Transverse colon (tissue), 4 donors: ENCODE data around the gene DOCK10. TPM values are rescaled to one million over a fixed set of nuclear protein-coding genes. Genes with fewer than 3 reads are reported as not detected.

ENCODE experiments used
- DNase-seq: peaks from one replicate; pipeline ENCODE4 v3.0.0-alpha.2; 2019
- H3K27ac ChIP-seq, 4 donors: fragments of 200-600 bp; sonication (generic); 2 replicates each; pipeline ENCODE4 v1.5.1; 2016 to 2018; ENCODE audit warnings: inconsistent platforms in 4 of 4
- H3K27me3 ChIP-seq: fragments of 200-600 bp; sonication (generic); 2 replicates; pipeline ENCODE4 v1.5.1; 2017; ENCODE audit warnings: inconsistent platforms
- H3K36me3 ChIP-seq, 4 donors: fragments of 200-600 bp; sonication (generic); 2 replicates each; pipeline ENCODE4 v1.5.1; 2017 to 2019; ENCODE audit warnings: inconsistent platforms in 4 of 4
- H3K4me1 ChIP-seq, 4 donors: fragments of 200-600 bp; sonication (generic); 2 replicates each; pipeline ENCODE4 v1.5.1; 2017 to 2020; ENCODE audit warnings: inconsistent platforms in 4 of 4
- H3K4me3 ChIP-seq, 4 donors: fragments of 200-600 bp; sonication (generic); 1 replicate in 1 of 4; 2 replicates in 3 of 4; pipeline versions ENCODE4 v1.5.1 to v1.6.1; 2017 to 2019; ENCODE audit warnings: inconsistent platforms in 4 of 4
- H3K9me3 ChIP-seq, 2 donors: fragments of 200-600 bp; sonication (generic); 2 replicates each; pipeline ENCODE4 v1.5.1; 2017 to 2019; ENCODE audit warnings: inconsistent platforms in 2 of 2
- EP300 ChIP-seq: sonication (generic); formaldehyde crosslinking; IDR thresholded peaks from one replicate; pipeline ENCODE4 v1.6.1; 2017; ENCODE audit warnings: antibody characterized with exemption, low read depth
- POLR2A ChIP-seq: fragments of 450-650 bp; IDR thresholded peaks from one replicate; pipeline ENCODE4 v1.6.1; 2016; ENCODE audit warnings: antibody characterized with exemption, mild to moderate bottlenecking, moderate library complexity
- POLR2AphosphoS5 ChIP-seq, 3 donors: sonication (generic); formaldehyde crosslinking; IDR thresholded peaks; one replicate each; pipeline ENCODE4 v1.6.1; 2016; ENCODE audit warnings: antibody characterized with exemption in 3 of 3
- WGBS, 2 donors: methylation state at CpG; one replicate each; pipeline ENCODE4 v1.1.5; 2018; ENCODE audit warnings: low coverage in 1 of 2; 5-methylcytosine and 5-hydroxymethylcytosine counted together
- in situ Hi-C, 4 donors: fragments of 200-750 bp; cut with MboI; loops; one replicate each; pipeline versions ENCODE4 v1.15.0 to v1.15.1; 2017; ENCODE audit warnings: low sequenced_read_pairs in 3 of 4, low pct_ligation_motif_present in 1 of 4, low pct_unique_long_range_greater_than_20kb in 1 of 4
- intact Hi-C: fragments of 100-400 bp; cut with DNase I; formaldehyde crosslinking; loops from one replicate; pipeline ENCODE4 v1.15.1; 2023; ENCODE audit warnings: low total_unique reads
- total RNA-seq, 4 donors: library from RNA; depleted of rRNA; stranded (reverse); fragments of >200 nt; gene quantifications; one replicate each; pipeline ENCODE4 v1.1.0, GENCODE V29; 2016
- TF ChIP-seq, protein P1 (sequence below), 5 experiments: fragments of 200-600 bp in 3 of 5; fragments of 450-650 bp in 2 of 5; sonication (generic) in 3 of 5; IDR thresholded peaks; 1 replicate in 2 of 5; 2 replicates in 3 of 5; pipeline ENCODE4 v1.5.1; 2016 to 2017; ENCODE audit warnings: antibody characterized with exemption in 5 of 5, inconsistent platforms in 3 of 5, mild to moderate bottlenecking in 2 of 5, moderate library complexity in 1 of 5

Gene DOCK10
- total RNA-seq, 4 donors from 2014 or later = 5.2 to 64.7 (median 14.5) TPM

GRCh38 chr2:224982910-224983711, 59.2 kb downstream of the DOCK10 start:
- DNase-seq = peak; percentile 33
- intact Hi-C loops = loop anchor here (10.0 kb wide), 1 partner anchor 1418 kb away; no protein-coding TSS in a partner anchor
- TF ChIP-seq, protein P1, sequence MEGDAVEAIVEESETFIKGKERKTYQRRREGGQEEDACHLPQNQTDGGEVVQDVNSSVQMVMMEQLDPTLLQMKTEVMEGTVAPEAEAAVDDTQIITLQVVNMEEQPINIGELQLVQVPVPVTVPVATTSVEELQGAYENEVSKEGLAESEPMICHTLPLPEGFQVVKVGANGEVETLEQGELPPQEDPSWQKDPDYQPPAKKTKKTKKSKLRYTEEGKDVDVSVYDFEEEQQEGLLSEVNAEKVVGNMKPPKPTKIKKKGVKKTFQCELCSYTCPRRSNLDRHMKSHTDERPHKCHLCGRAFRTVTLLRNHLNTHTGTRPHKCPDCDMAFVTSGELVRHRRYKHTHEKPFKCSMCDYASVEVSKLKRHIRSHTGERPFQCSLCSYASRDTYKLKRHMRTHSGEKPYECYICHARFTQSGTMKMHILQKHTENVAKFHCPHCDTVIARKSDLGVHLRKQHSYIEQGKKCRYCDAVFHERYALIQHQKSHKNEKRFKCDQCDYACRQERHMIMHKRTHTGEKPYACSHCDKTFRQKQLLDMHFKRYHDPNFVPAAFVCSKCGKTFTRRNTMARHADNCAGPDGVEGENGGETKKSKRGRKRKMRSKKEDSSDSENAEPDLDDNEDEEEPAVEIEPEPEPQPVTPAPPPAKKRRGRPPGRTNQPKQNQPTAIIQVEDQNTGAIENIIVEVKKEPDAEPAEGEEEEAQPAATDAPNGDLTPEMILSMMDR (IDR thresholded peaks at IDR 0.05) = no peak
- TF ChIP-seq POLR2A = no peak
- TF ChIP-seq EP300 = no peak
- no peak for TF ChIP-seq POLR2AphosphoS5 (IDR thresholded peaks at IDR 0.05)
- in situ Hi-C loops = loop anchor here in 2 of 4 donors (25.0 kb wide), 2 partner anchors 171 to 621 kb away; no protein-coding TSS in a partner anchor
- Histone ChIP-seq H3K4me3 (peak overlapping the region in 3 of 4 donors; percentile 0 to 12 (median 10)), H3K9me3 (no peaks in the 10 kb centered on the region), H3K36me3 (no peaks in the 10 kb centered on the region), H3K27ac (peak overlapping the region; percentile 53 to 75 (median 58)), H3K4me1 (peaks cover 0 to 12% (median 2%) of the 10 kb centered on the region in 4 donors), H3K27me3 (no peaks in the 10 kb centered on the region)
- 35 to 44% methylated on average over 11 to 14 of the region's 14 CpGs for WGBS, 2 donors

- DNase-seq = no peak
- peaks cover 0 to 12% (median 2%) of the 10 kb centered on the region in 4 donors for H3K4me1 ChIP-seq
- no peaks in the 10 kb centered on the region for H3K36me3 ChIP-seq
- 66 to 77% methylated on average over 7 to 10 of the region's 10 CpGs for WGBS, 2 donors
- peak overlapping the region in 2 of 4 donors; percentile 0 to 7 for H3K4me3 ChIP-seq
- in situ Hi-C loops (loop anchor here in 2 of 4 donors (25.0 kb wide), 2 partner anchors 170 to 620 kb away; no protein-coding TSS in a partner anchor), intact Hi-C loops (loop anchor here (10.0 kb wide), 1 partner anchor 1417 kb away; no protein-coding TSS in a partner anchor)
- peak overlapping the region; percentile 53 to 75 (median 58) for H3K27ac ChIP-seq
- TF ChIP-seq POLR2A (no peak), POLR2AphosphoS5 (IDR thresholded peaks at IDR 0.05) (no peak), EP300 (no peak)
- TF ChIP-seq, protein P1 (IDR thresholded peaks at IDR 0.05) = no peak
- H3K9me3 ChIP-seq = no peaks in the 10 kb centered on the region
- H3K27me3 ChIP-seq = no peaks in the 10 kb centered on the region
Observed at GRCh38 chr2:224982226-224982625, 60.0 kb downstream of the DOCK10 start.

DNA sequence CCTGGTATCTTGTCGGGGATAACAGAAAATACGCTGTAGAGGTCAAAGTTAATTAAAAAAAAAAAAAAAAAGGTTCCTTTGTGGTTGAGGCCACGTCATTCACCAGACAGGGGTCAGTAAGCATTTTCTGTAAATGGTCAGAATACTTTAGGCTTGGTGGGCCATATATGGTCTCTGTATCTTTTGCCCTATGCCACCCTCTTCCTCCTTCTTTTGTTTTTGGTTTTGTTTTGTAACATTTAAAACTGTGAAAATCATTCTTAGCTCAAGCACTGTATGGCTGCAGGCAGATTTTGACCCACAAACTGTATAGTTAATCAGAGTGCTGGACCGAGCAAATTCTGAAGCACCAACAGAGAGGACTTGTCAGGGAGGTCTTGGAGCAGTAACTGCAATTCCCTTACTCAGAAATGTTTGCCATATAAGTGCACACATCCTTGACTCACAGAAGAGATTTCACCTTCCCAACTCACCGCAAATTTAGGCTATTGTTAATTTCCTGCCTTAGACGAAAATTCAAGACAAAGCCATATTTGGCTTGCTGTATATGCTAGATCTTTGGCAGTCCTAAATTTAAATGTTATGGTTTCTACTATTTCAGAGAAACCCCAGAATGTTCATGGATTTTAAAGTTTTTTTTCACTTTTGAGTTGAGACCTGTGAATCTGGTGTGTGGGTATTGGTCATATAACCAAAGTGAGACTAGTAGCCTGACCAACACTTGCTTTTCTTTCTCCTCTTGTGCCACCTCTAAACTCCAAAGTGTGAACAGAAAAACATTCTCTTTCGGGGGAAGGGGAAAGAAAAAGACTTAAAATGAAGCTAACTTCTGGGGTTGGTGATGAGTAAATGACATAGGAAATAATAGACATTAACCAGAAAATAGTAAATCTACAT, 65.4 kb downstream of the DOCK10 start:
- no peak for DNase-seq
- no peak overlapping the region for H3K4me3 ChIP-seq
- H3K27me3 ChIP-seq = no peaks in the 10 kb centered on the region
- peaks cover 0 to 19% (median 3%) of the 10 kb centered on the region in 4 donors for H3K4me1 ChIP-seq
- no peak overlapping the region for H3K27ac ChIP-seq
- no peaks in the 10 kb centered on the region for H3K36me3 ChIP-seq
- in situ Hi-C loops = loop anchor here in 2 of 4 donors (25.0 kb wide), 2 partner anchors 165 to 615 kb away; no protein-coding TSS in a partner anchor
- intact Hi-C loops = no loop called here
- TF ChIP-seq POLR2A (no peak), EP300 (no peak), POLR2AphosphoS5 (IDR thresholded peaks at IDR 0.05) (no peak)
- TF ChIP-seq, protein P1 (IDR thresholded peaks at IDR 0.05) = no peak
- H3K9me3 ChIP-seq = no peaks in the 10 kb centered on the region
- 74 to 82% methylated on average over 7 of the region's 7 CpGs for WGBS, 2 donors

- no peaks in the 10 kb centered on the region for H3K36me3 ChIP-seq
- H3K9me3 ChIP-seq = no peaks in the 10 kb centered on the region
- H3K27ac ChIP-seq = no peak overlapping the region
- WGBS, 2 donors = 69% methylated on average over 4 of the region's 4 CpGs
- peaks cover 0 to 22% (median 4%) of the 10 kb centered on the region in 4 donors for H3K4me1 ChIP-seq
- TF ChIP-seq, protein P1 (IDR thresholded peaks at IDR 0.05) = no peak
- TF ChIP-seq POLR2A (no peak), POLR2AphosphoS5 (IDR thresholded peaks at IDR 0.05) (no peak), EP300 (no peak)
- intact Hi-C loops (no loop called here), in situ Hi-C loops (loop anchor here in 2 of 4 donors (25.0 kb wide), 2 partner anchors 163 to 613 kb away; no protein-coding TSS in a partner anchor)
- no peak overlapping the region for H3K4me3 ChIP-seq
- H3K27me3 ChIP-seq = no peaks in the 10 kb centered on the region
- DNase-seq = no peak
Observed at GRCh38 chr2:224975761-224976160, 66.5 kb downstream of the DOCK10 start.
